Smooth muscle cell of bladder (primary cell): Measurements from ENCODE around the gene KCNQ1OT1. TPM values are rescaled to one million over a fixed set of nuclear protein-coding genes. Genes with fewer than 3 reads are reported as not detected.

Experiments used
- total RNA-seq: library from RNA; depleted of rRNA; stranded (reverse); fragments of >200 nt; gene quantifications from 2 replicates; pipeline ENCODE4 v1.2.3, GENCODE V29; 2014

The KCNQ1OT1 gene
- total RNA-seq: 4.0 and 4.9 TPM in 2 replicates

GRCh38 chr11:2699531-2700414 lies at the start of gene KCNQ1OT1:
Gene KCNQ1OT1, minus strand, starts transcription at chr11:2699994.

Other genes with a start within 250 kb of the KCNQ1OT1 start
- gene CDKN1C, start 185.8 kb upstream of the KCNQ1OT1 start, total RNA-seq: 37.0 and 43.6 TPM in 2 replicates
- 1.6 and 2.4 TPM in 2 replicates for gene PHLDA2, start 229.4 kb upstream of the KCNQ1OT1 start, total RNA-seq